Activated CD4-positive, alpha-beta T cell treated with anti-CD3 and anti-CD28 coated beads for 36 hours (primary cell): Measurements from ENCODE around the gene NBEAL2. TPM values are rescaled to one million over a fixed set of nuclear protein-coding genes. Genes with fewer than 3 reads are reported as not detected.
"Not testable (repeated sequence)": the region's sequence is repeated elsewhere in the genome, so short reads cannot be mapped to it uniquely, and the experiment has no call there.

Experiments
- ATAC-seq: fragments of 200-7000 bp; cut with Tn5 transposase; one replicate; pipeline ENCODE4 v1.10.0; 2021; ENCODE audit warnings: mild to moderate bottlenecking, moderate library complexity
- CTCF ChIA-PET: fragments of 350-600 bp; sonication (Branson Sonifier 250); formaldehyde crosslinking; loops from one replicate; lab custom pipeline; 2021; ENCODE audit warnings: antibody characterized with exemption; lab: Charles Lee
- POLR2A ChIA-PET: fragments of 350-600 bp; sonication (Branson Sonifier 250); formaldehyde crosslinking; loops from one replicate; lab custom pipeline; 2021; ENCODE audit warnings: antibody characterized with exemption, inconsistent platforms; lab: Charles Lee
- DNase-seq: peaks from one replicate; pipeline ENCODE4 v3.0.0-alpha.2; 2020
- H3K27ac Mint-ChIP-seq: one replicate; pipeline ENCODE4 v1.8.0; 2021; ENCODE audit warnings: mixed read lengths
- H3K27me3 Mint-ChIP-seq: one replicate; pipeline ENCODE4 v1.8.0; 2021; ENCODE audit warnings: mixed read lengths
- H3K36me3 Mint-ChIP-seq: one replicate; pipeline ENCODE4 v1.8.0; 2021; ENCODE audit warnings: low read depth, mixed read lengths
- H3K4me1 Mint-ChIP-seq: one replicate; pipeline ENCODE4 v1.8.0; 2021; ENCODE audit warnings: mixed read lengths
- H3K4me3 Mint-ChIP-seq: one replicate; pipeline ENCODE4 v1.8.0; 2021; ENCODE audit warnings: mild to moderate bottlenecking, moderate library complexity, mixed read lengths
- H3K9me3 Mint-ChIP-seq: one replicate; pipeline ENCODE4 v1.8.0; 2021; ENCODE audit warnings: low read depth, mixed read lengths
- intact Hi-C, 2 experiments: fragments of 100-400 bp; cut with DNase I in 1 of 2; cut with micrococcal nuclease in 1 of 2; formaldehyde crosslinking; loops; one replicate each; pipeline versions ENCODE4 v1.14.2 to v1.15.1; 2022 to 2024; cut with DNase I, micrococcal nuclease
- total RNA-seq, 2 experiments: library from RNA; stranded (reverse); gene quantifications; one replicate each; pipeline ENCODE4 v1.2.3, GENCODE V29; 2021

Gene NBEAL2
- total RNA-seq, 2 experiments from 2014 or later = 83.4 to 84.9 TPM

GRCh38 chr3:46964038-46964590 lies 15.4 kb upstream of the NBEAL2 start:
- intact Hi-C loops, H3K4me3 Mint-ChIP-seq, POLR2A ChIA-PET, CTCF ChIA-PET, DNase-seq, H3K27me3 Mint-ChIP-seq, H3K27ac Mint-ChIP-seq, ATAC-seq, H3K9me3 Mint-ChIP-seq: not testable (repeated sequence)
- Mint-ChIP-seq H3K4me1 (peaks cover 85% of the 10 kb centered on the region), H3K36me3 (peaks cover 15% of the 10 kb centered on the region)

- H3K4me1 Mint-ChIP-seq = peaks cover 84% of the 10 kb centered on the region
- POLR2A ChIA-PET = interaction anchor here (0.6 to 3.2 kb wide), 2 partner anchors 8 to 15 kb away, joined by 6 to 12 read pairs; partner anchors contain the start of gene NBEAL2
- CTCF ChIA-PET = interaction anchor here (0.6 kb wide), 1 partner anchor 36 kb away, joined by 3 read pairs; no protein-coding TSS in a partner anchor
- no peaks in the 10 kb centered on the region for H3K9me3 Mint-ChIP-seq
- ATAC-seq (peak; percentile 45), DNase-seq (peak; percentile 48)
- intact Hi-C loops = no loop called here
- H3K36me3 Mint-ChIP-seq = peaks cover 15% of the 10 kb centered on the region
- no peak overlapping the region for H3K4me3 Mint-ChIP-seq
- H3K27me3 Mint-ChIP-seq = no peaks in the 10 kb centered on the region
- no peak overlapping the region for H3K27ac Mint-ChIP-seq
Observed at GRCh38 chr3:46965151-46965550, 14.3 kb upstream of the NBEAL2 start.

GRCh38 chr3:46966811-46967210 lies 12.7 kb upstream of the NBEAL2 start:
- Mint-ChIP-seq H3K4me3 (no peak overlapping the region), H3K27me3 (no peaks in the 10 kb centered on the region), H3K36me3 (peaks cover 15% of the 10 kb centered on the region), H3K4me1 (peaks cover 84% of the 10 kb centered on the region), H3K9me3 (no peaks in the 10 kb centered on the region), H3K27ac (peak overlapping the region; percentile 53)
- ChIA-PET CTCF (interaction anchor here (0.8 to 1.2 kb wide), 2 partner anchors 8 to 32 kb away, joined by 3 to 5 read pairs; no protein-coding TSS in a partner anchor), POLR2A (interaction anchor here (1.6 to 3.2 kb wide), 2 partner anchors 9 to 14 kb away, joined by 5 to 12 read pairs; partner anchors contain the start of gene NBEAL2)
- intact Hi-C loops = no loop called here
- ATAC-seq (peak; percentile 33), DNase-seq (no peak)

GRCh38 chr3:46968783-46969428 lies 10.6 kb upstream of the NBEAL2 start:
- DNase-seq = no peak
- CTCF ChIA-PET = no interaction called here
- ATAC-seq = no peak
- H3K27ac Mint-ChIP-seq = peak overlapping the region; percentile 20
- H3K4me3 Mint-ChIP-seq = no peak overlapping the region
- no peaks in the 10 kb centered on the region for H3K9me3 Mint-ChIP-seq
- peaks cover 19% of the 10 kb centered on the region for H3K36me3 Mint-ChIP-seq
- H3K27me3 Mint-ChIP-seq = no peaks in the 10 kb centered on the region
- intact Hi-C loops = no loop called here
- H3K4me1 Mint-ChIP-seq = peaks cover 87% of the 10 kb centered on the region
- POLR2A ChIA-PET = interaction anchor here (1.2 kb wide), 1 partner anchor 12 kb away, joined by 3 read pairs; no protein-coding TSS in a partner anchor

- H3K27ac Mint-ChIP-seq = no peak overlapping the region
- H3K36me3 Mint-ChIP-seq = peaks cover 28% of the 10 kb centered on the region
- DNase-seq (no peak), ATAC-seq (no peak)
- CTCF ChIA-PET = interaction anchor here (0.5 kb wide), 1 partner anchor 74 kb away, joined by 4 read pairs; no protein-coding TSS in a partner anchor
- H3K4me3 Mint-ChIP-seq = no peak overlapping the region
- POLR2A ChIA-PET = interaction anchor here (1.2 kb wide), 1 partner anchor 11 kb away, joined by 3 read pairs; no protein-coding TSS in a partner anchor
- H3K27me3 Mint-ChIP-seq = no peaks in the 10 kb centered on the region
- intact Hi-C loops = no loop called here
- H3K9me3 Mint-ChIP-seq = no peaks in the 10 kb centered on the region
- H3K4me1 Mint-ChIP-seq = peaks cover 93% of the 10 kb centered on the region
Observed at GRCh38 chr3:46970391-46971091, 8.9 kb upstream of the NBEAL2 start.

GRCh38 chr3:46971151-46971550 lies 8.3 kb upstream of the NBEAL2 start:
- ATAC-seq (no peak), DNase-seq (no peak)
- CTCF ChIA-PET = no interaction called here
- POLR2A ChIA-PET = no interaction called here
- no peaks in the 10 kb centered on the region for H3K9me3 Mint-ChIP-seq
- peaks cover 90% of the 10 kb centered on the region for H3K4me1 Mint-ChIP-seq
- H3K36me3 Mint-ChIP-seq = peaks cover 31% of the 10 kb centered on the region
- H3K4me3 Mint-ChIP-seq = no peak overlapping the region
- intact Hi-C loops = no loop called here
- H3K27me3 Mint-ChIP-seq = no peaks in the 10 kb centered on the region
- peak overlapping the region; percentile 62 for H3K27ac Mint-ChIP-seq

- H3K27me3 Mint-ChIP-seq = no peaks in the 10 kb centered on the region
- CTCF ChIA-PET = no interaction called here
- H3K9me3 Mint-ChIP-seq = no peaks in the 10 kb centered on the region
- no peak overlapping the region for H3K4me3 Mint-ChIP-seq
- H3K4me1 Mint-ChIP-seq = peaks cover 85% of the 10 kb centered on the region
- DNase-seq = no peak
- peaks cover 34% of the 10 kb centered on the region for H3K36me3 Mint-ChIP-seq
- ATAC-seq = no peak
- intact Hi-C loops = no loop called here
- POLR2A ChIA-PET = no interaction called here
- H3K27ac Mint-ChIP-seq = peak overlapping the region; percentile 62
Observed at GRCh38 chr3:46971742-46972141, 7.7 kb upstream of the NBEAL2 start.

GRCh38 chr3:46972396-46972795 lies 7.1 kb upstream of the NBEAL2 start:
- Mint-ChIP-seq H3K4me1 (peaks cover 84% of the 10 kb centered on the region), H3K9me3 (no peaks in the 10 kb centered on the region), H3K4me3 (no peak overlapping the region), H3K27ac (peak overlapping the region; percentile 77), H3K36me3 (peaks cover 34% of the 10 kb centered on the region), H3K27me3 (no peaks in the 10 kb centered on the region)
- intact Hi-C loops = no loop called here
- ATAC-seq (no peak), DNase-seq (no peak)
- POLR2A ChIA-PET = no interaction called here
- CTCF ChIA-PET = no interaction called here

- ATAC-seq (no peak), DNase-seq (no peak)
- ChIA-PET POLR2A (no interaction called here), CTCF (interaction anchor here (0.6 kb wide), 2 partner anchors 40 to 1105 kb away, joined by 3 read pairs; no protein-coding TSS in a partner anchor)
- Mint-ChIP-seq H3K9me3 (no peaks in the 10 kb centered on the region), H3K27me3 (no peaks in the 10 kb centered on the region), H3K36me3 (peaks cover 34% of the 10 kb centered on the region), H3K4me3 (peak overlapping the region; percentile 92), H3K4me1 (peaks cover 76% of the 10 kb centered on the region), H3K27ac (peak overlapping the region; percentile 70)
- intact Hi-C loops = loop anchor here (5.0 kb wide), 4 partner anchors 408 to 1287 kb away; partner anchors contain the start of genes PTPN23 (in 1 of the 2), SACM1L (in 1 of the 2), SCAP (in 1 of the 2) and SMARCC1 (in 1 of the 2)
Observed at GRCh38 chr3:46974421-46975171, 4.9 kb upstream of the NBEAL2 start.

GRCh38 chr3:46976326-46977190 lies 2.9 kb upstream of the NBEAL2 start, which contains the start of gene CCDC12:
Gene CCDC12 (minus strand): TSS chr3:46976745. CDS start chr3:46976732, 13 bp downstream.
- intact Hi-C loops = loop anchor here (1.0 to 5.0 kb wide), 10 partner anchors 17 to 1289 kb away; partner anchors contain the start of genes PTPN23 (in 2 of the 2), DHX30 (in 1 of the 2), KIF9 (in 1 of the 2) and KLHL18 (in 1 of the 2)
- peaks cover 66% of the 10 kb centered on the region for H3K4me1 Mint-ChIP-seq
- ChIA-PET CTCF (interaction anchor here (0.8 to 0.9 kb wide), 2 partner anchors 11 to 31 kb away, joined by 3 read pairs; no protein-coding TSS in a partner anchor), POLR2A (interaction anchor here (0.5 to 0.9 kb wide), 4 partner anchors 10 to 67 kb away, joined by 3 to 5 read pairs (median 4); no protein-coding TSS in a partner anchor)
- DNase-seq (peak; percentile 96), ATAC-seq (peak; percentile 82)
- H3K36me3 Mint-ChIP-seq = peaks cover 32% of the 10 kb centered on the region
- H3K9me3 Mint-ChIP-seq = no peaks in the 10 kb centered on the region
- H3K4me3 Mint-ChIP-seq = peak within 1 kb of the TSS; percentile 92
- peak within 1 kb of the TSS; percentile 99 for H3K27ac Mint-ChIP-seq
- no peaks in the 10 kb centered on the region for H3K27me3 Mint-ChIP-seq
